NCI-H146 treated with DMSO at 0.1 percent for 48 hours (cell line): ENCODE measurements around the gene NOTO.
A peak's percentile ranks its signal among the peaks of the same experiment; 100 is the strongest.
"Not testable (repeated sequence)": the region's sequence is repeated elsewhere in the genome, so short reads cannot be mapped to it uniquely, and the experiment has no call there.

Experiments
- DNase-seq: peaks from one replicate; lab custom pipeline; 2025; ENCODE audit not compliant: unreplicated experiment; lab: John Stamatoyannopoulos, UW

The NOTO gene

GRCh38 chr2:73202156-73203054 is at the start of gene NOTO:
Gene NOTO (plus strand): TSS chr2:73202574. CDS start chr2:73202667, 93 bp downstream.
- peak; percentile 28 for DNase-seq

- DNase-seq: peak; percentile 27
These were observed 45.7 kb upstream of the NOTO start for GRCh38 chr2:73156539-73157124.

GRCh38 chr2:73162856-73163391 is 39.5 kb upstream of the NOTO start:
- no peak for DNase-seq

- DNase-seq: peak; percentile 35
These were observed 38.6 kb upstream of the NOTO start for GRCh38 chr2:73163483-73164367.

GRCh38 chr2:73165978-73166377 is 36.4 kb upstream of the NOTO start:
- DNase-seq: not testable (repeated sequence)

- not testable (repeated sequence) for DNase-seq
These were observed 35.6 kb upstream of the NOTO start for GRCh38 chr2:73166813-73167212.

- DNase-seq: not testable (repeated sequence)
These were observed 34.0 kb upstream of the NOTO start for GRCh38 chr2:73168348-73168747.

- not testable (repeated sequence) for DNase-seq
These were observed 32.0 kb upstream of the NOTO start for GRCh38 chr2:73170341-73170740.

GRCh38 chr2:73172963-73173362 is 29.4 kb upstream of the NOTO start:
- DNase-seq: no peak

GRCh38 chr2:73173781-73174180 is 28.6 kb upstream of the NOTO start:
- DNase-seq: no peak

GRCh38 chr2:73174244-73174643 is 28.1 kb upstream of the NOTO start:
- DNase-seq: no peak

GRCh38 chr2:73174941-73175662 is 27.3 kb upstream of the NOTO start:
- no peak for DNase-seq

- peak; percentile 44 for DNase-seq
These were observed 26.6 kb upstream of the NOTO start for GRCh38 chr2:73175663-73176204.

GRCh38 chr2:73176205-73176880 is 26.0 kb upstream of the NOTO start:
- no peak for DNase-seq

GRCh38 chr2:73176881-73177644 is 25.3 kb upstream of the NOTO start:
- DNase-seq: peak; percentile 75

GRCh38 chr2:73177645-73178255 is 24.6 kb upstream of the NOTO start:
- no peak for DNase-seq

GRCh38 chr2:73185965-73186364 is 16.4 kb upstream of the NOTO start:
- DNase-seq: no peak

- DNase-seq: no peak
These were observed 14.8 kb upstream of the NOTO start for GRCh38 chr2:73187549-73187948.
